Measurements from ENCODE around the gene DNAAF1.

Gene DNAAF1

DNA sequence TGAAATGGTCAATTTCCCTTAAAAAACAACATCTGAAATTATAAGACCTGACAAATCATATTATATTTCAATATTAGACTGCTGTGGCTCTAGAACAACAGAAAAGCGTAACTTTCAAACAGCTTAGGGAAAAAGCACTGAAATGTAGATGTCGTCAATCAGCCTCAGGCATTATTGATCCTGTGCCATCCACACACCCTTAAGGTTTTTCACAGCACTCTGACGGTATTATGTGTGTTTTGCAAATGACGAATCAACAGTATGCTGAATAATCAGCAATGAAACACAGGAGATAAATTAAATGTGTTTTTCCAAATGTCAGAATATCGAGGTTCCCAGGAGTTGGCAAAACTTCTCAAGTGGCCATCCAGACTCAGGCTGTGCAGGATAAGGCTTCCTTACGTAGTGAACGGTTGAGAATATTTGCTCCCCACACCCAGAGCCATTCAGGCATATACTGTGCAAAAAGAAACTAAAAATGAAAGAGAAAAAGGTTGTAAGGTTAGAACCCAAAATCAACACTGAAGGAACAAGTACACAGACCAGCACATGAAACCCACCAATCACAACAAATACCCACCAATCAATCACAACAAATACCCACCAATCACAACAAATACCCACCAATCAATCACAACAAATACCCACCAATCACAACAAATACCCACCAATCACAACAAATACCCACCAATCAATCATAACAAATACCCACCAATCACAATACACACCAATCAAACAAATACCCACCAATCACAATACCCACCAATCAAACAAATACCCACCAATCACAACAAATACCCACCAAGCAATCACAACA, 20.6 kb upstream of the DNAAF1 start:
- Histone ChIP-seq H3K79me2 (ENCODE audit: insufficient read depth, low read length) (0 out of 2 replicates have a peak, but pooled peaks cover 8% of the 10 kb centered on the region), H3K27me3 (ENCODE audit: insufficient read depth, low read length, poor library complexity) (no peaks in the 10 kb centered on the region), H2AFZ (ENCODE audit: low read depth, low read length) (no peak overlapping the region), H3K27ac (ENCODE audit: low read length) (no peak overlapping the region), H3K36me3 (ENCODE audit: insufficient read depth, low read length) (peaks cover 80% of the 10 kb centered on the region), H3K9ac (ENCODE audit: low read depth, low read length) (no peak overlapping the region), H3K9me3 (ENCODE audit: insufficient read depth, low read length, severe bottlenecking) (no peaks in the 10 kb centered on the region), H3K4me1 (ENCODE audit: insufficient read depth, low read length) (no peaks in the 10 kb centered on the region; the same call in 1 of the 2 replicates), H4K20me1 (ENCODE audit: insufficient read depth, low read length) (peaks cover 6% of the 10 kb centered on the region; the same call in 1 of the 2 replicates), H3K4me3 (ENCODE audit: low read depth in 1 of 2, low read length in 2 of 2) (no peak overlapping the region), H3K4me2 (ENCODE audit: insufficient read depth, low read length) (no peak overlapping the region)
- ATAC-seq (ENCODE audit: insufficient read depth, low read depth) (no peak), DNase-seq (no peak)
- no peak for TF ChIP-seq EZH2 (IDR thresholded peaks at IDR 0.05; ENCODE audit: borderline replicate concordance, low read depth, low read length, severe bottlenecking)
- TF ChIP-seq, protein P1, sequence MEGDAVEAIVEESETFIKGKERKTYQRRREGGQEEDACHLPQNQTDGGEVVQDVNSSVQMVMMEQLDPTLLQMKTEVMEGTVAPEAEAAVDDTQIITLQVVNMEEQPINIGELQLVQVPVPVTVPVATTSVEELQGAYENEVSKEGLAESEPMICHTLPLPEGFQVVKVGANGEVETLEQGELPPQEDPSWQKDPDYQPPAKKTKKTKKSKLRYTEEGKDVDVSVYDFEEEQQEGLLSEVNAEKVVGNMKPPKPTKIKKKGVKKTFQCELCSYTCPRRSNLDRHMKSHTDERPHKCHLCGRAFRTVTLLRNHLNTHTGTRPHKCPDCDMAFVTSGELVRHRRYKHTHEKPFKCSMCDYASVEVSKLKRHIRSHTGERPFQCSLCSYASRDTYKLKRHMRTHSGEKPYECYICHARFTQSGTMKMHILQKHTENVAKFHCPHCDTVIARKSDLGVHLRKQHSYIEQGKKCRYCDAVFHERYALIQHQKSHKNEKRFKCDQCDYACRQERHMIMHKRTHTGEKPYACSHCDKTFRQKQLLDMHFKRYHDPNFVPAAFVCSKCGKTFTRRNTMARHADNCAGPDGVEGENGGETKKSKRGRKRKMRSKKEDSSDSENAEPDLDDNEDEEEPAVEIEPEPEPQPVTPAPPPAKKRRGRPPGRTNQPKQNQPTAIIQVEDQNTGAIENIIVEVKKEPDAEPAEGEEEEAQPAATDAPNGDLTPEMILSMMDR (IDR thresholded peaks at IDR 0.05; ENCODE audit: borderline replicate concordance, extremely low read depth, low read length, poor library complexity, severe bottlenecking), result no peak

DNA sequence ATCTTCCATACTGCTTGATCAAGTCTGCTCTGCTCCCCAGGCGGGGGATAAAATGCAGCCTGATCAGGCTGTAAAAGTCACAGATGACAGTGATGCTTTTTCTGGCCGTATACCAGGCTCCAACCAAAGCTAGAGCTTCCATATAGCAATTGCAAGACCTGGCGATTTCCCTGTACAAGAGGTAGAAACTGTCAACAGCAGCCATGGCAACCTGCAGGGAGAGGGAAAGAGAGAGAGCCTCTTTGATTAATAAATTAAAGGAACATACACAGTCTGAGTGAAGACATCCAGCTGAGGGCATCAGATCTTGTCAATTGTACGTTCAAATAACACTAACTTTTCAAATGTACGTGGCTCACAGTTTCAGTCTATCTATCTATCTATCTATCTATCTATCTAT, 14.0 kb upstream of the DNAAF1 start:
- no peak for TF ChIP-seq EZH2 (IDR thresholded peaks at IDR 0.05; ENCODE audit: borderline replicate concordance, low read depth, low read length, severe bottlenecking)
- TF ChIP-seq, protein P1 (IDR thresholded peaks at IDR 0.05; ENCODE audit: borderline replicate concordance, extremely low read depth, low read length, poor library complexity, severe bottlenecking), result no peak
- peaks cover 55% of the 10 kb centered on the region for H3K79me2 ChIP-seq (ENCODE audit: insufficient read depth, low read length)
- no peak for DNase-seq

DNA sequence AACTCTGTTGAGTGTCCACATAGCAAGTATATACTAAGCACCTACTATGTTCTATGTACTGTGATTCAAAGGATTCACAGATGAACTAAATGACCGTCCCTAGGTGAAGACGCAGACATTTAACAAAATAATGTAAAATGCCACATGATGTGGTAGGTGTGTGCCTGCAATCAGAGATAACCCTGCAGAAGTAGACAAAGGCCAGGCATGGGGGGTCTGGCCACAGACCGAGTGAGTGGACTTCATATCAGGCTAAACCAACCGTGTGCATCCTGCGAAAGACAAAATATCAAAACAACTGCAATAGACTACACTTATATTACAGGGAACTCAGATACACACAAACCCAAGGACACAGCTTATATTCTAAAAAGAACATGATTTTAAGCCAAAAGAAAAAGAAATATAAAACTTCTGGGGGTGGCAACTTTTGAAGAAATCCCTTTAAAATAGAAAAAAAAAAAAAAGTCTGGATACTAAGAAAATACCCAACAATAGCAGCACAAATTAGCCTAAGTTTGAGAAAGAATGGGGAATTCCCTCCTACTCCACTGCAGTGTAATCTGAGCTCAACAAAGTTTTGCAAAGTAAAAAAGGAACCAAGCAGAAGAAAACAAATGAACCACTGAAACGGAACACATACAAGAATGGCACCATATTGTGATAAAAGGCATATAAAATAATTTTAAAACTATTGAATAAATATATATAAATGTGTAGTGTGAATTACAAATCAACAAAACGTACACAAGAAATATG, 12.4 kb upstream of the DNAAF1 start:
- Histone ChIP-seq H3K79me2 (ENCODE audit: insufficient read depth, low read length) (peaks cover 65% of the 10 kb centered on the region), H4K20me1 (ENCODE audit: insufficient read depth, low read length) (peaks cover 35% of the 10 kb centered on the region), H3K27ac (ENCODE audit: low read length) (no peak overlapping the region), H2AFZ (ENCODE audit: low read depth, low read length) (no peak overlapping the region), H3K4me3 (ENCODE audit: low read depth in 1 of 2, low read length in 2 of 2) (no peak overlapping the region), H3K4me2 (ENCODE audit: insufficient read depth, low read length) (no peak overlapping the region), H3K9me3 (ENCODE audit: insufficient read depth, low read length, severe bottlenecking) (no peaks in the 10 kb centered on the region), H3K4me1 (ENCODE audit: insufficient read depth, low read length) (peaks cover 21% of the 10 kb centered on the region), H3K27me3 (ENCODE audit: insufficient read depth, low read length, poor library complexity) (no peaks in the 10 kb centered on the region), H3K36me3 (ENCODE audit: insufficient read depth, low read length) (peaks cover 44% of the 10 kb centered on the region), H3K9ac (ENCODE audit: low read depth, low read length) (no peak overlapping the region)
- no peak for DNase-seq
- ATAC-seq (ENCODE audit: insufficient read depth, low read depth), result no peak
- TF ChIP-seq EZH2 (IDR thresholded peaks at IDR 0.05; ENCODE audit: borderline replicate concordance, low read depth, low read length, severe bottlenecking), result no peak
- TF ChIP-seq, protein P1 (IDR thresholded peaks at IDR 0.05; ENCODE audit: borderline replicate concordance, extremely low read depth, low read length, poor library complexity, severe bottlenecking), result no peak

More for the DNA sequence above, 14.0 kb upstream of the DNAAF1 start:
- ATAC-seq (ENCODE audit: insufficient read depth, low read depth), result no peak
- H3K27ac ChIP-seq (ENCODE audit: low read length), result no peak overlapping the region
- peaks cover 6% of the 10 kb centered on the region for H3K4me1 ChIP-seq (ENCODE audit: insufficient read depth, low read length)
- H3K27me3 ChIP-seq (ENCODE audit: insufficient read depth, low read length, poor library complexity), result no peaks in the 10 kb centered on the region
- H2AFZ ChIP-seq (ENCODE audit: low read depth, low read length), result no peak overlapping the region
- H3K9ac ChIP-seq (ENCODE audit: low read depth, low read length), result no peak overlapping the region
- H3K4me3 ChIP-seq (ENCODE audit: low read depth in 1 of 2, low read length in 2 of 2), result no peak overlapping the region
- no peaks in the 10 kb centered on the region for H3K9me3 ChIP-seq (ENCODE audit: insufficient read depth, low read length, severe bottlenecking)
- no peak overlapping the region for H3K4me2 ChIP-seq (ENCODE audit: insufficient read depth, low read length)
- H4K20me1 ChIP-seq (ENCODE audit: insufficient read depth, low read length), result peaks cover 25% of the 10 kb centered on the region
- H3K36me3 ChIP-seq (ENCODE audit: insufficient read depth, low read length), result peaks cover 53% of the 10 kb centered on the region
